GM13976 (cell line): ENCODE results near the gene AMBRA1.

ENCODE experiments used
- DNase-seq: peaks from one replicate; pipeline ENCODE4 v3.0.0; 2012; ENCODE audit warnings: low spot score
- in situ Hi-C: fragments of 300-500 bp; cut with MboI; formaldehyde crosslinking; loops from one replicate; pipeline ENCODE4 v1.12.0; 2022; ENCODE audit warnings: low sequenced_read_pairs, mixed read lengths, inconsistent platforms; ENCODE audit not compliant: unreplicated experiment
- TF ChIP-seq, protein P1 (sequence below): IDR thresholded peaks from 2 replicates; pipeline ENCODE4 v1.5.1; 2012; ENCODE audit warnings: borderline replicate concordance, mild to moderate bottlenecking; ENCODE audit not compliant: insufficient read depth; ENCODE audit errors: extremely low read depth, missing control alignments, control extremely low read depth

The AMBRA1 gene

DNA sequence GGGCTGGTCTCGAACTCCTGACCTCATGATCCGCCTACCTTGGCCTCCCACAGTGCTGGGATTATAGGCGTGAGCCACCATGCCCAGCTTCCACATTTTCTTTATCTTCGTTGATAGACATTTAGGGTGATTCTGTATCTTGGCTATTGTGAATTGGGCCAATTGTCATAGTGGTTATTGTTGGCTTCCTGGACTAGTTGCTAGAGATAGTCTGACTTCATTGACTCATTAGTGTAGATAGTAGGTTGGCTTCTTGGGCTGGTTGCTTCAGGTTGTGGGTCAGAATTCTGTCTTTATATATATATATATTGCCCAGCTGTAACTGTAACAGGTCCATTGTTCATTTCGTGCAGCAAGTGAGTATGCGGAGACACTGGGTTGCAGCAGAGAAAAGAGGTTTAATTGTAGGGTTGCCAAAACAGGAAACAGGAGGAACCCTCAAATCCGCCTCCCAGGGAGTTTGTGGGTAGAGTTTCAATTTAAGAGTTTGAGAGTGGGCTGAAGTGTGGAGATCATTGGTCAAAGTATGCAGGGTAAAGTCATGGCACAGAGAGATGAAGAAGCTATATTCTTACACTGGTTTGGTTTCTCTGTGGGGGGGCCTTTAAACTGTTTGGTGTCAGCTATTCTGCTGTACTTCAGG, 45.5 kb upstream of the AMBRA1 start:
- DNase-seq: no peak
- in situ Hi-C loops: no loop called here
- TF ChIP-seq, protein P1, sequence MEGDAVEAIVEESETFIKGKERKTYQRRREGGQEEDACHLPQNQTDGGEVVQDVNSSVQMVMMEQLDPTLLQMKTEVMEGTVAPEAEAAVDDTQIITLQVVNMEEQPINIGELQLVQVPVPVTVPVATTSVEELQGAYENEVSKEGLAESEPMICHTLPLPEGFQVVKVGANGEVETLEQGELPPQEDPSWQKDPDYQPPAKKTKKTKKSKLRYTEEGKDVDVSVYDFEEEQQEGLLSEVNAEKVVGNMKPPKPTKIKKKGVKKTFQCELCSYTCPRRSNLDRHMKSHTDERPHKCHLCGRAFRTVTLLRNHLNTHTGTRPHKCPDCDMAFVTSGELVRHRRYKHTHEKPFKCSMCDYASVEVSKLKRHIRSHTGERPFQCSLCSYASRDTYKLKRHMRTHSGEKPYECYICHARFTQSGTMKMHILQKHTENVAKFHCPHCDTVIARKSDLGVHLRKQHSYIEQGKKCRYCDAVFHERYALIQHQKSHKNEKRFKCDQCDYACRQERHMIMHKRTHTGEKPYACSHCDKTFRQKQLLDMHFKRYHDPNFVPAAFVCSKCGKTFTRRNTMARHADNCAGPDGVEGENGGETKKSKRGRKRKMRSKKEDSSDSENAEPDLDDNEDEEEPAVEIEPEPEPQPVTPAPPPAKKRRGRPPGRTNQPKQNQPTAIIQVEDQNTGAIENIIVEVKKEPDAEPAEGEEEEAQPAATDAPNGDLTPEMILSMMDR: no peak

DNA sequence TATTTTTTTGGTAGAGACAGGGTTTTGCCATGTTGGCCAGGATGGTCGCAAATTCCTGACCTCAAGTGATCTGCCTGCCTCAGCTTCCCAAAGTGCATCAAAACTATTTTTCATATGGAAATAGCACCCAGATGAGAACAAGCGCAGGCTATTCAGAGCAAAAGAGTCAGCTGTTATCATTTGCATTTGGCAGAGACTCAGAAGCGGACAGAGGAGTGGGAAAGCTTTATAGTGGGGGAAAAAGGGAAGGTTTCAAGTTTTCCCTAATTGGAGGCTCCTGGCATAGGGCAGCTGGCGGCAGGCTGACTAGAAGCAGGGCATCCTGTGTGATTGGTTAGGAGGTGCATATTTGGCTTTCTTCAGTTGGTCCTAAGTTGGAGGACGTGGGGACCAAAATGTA, 43.7 kb upstream of the AMBRA1 start:
- in situ Hi-C loops: no loop called here
- no peak for DNase-seq
- TF ChIP-seq, protein P1: no peak

DNA sequence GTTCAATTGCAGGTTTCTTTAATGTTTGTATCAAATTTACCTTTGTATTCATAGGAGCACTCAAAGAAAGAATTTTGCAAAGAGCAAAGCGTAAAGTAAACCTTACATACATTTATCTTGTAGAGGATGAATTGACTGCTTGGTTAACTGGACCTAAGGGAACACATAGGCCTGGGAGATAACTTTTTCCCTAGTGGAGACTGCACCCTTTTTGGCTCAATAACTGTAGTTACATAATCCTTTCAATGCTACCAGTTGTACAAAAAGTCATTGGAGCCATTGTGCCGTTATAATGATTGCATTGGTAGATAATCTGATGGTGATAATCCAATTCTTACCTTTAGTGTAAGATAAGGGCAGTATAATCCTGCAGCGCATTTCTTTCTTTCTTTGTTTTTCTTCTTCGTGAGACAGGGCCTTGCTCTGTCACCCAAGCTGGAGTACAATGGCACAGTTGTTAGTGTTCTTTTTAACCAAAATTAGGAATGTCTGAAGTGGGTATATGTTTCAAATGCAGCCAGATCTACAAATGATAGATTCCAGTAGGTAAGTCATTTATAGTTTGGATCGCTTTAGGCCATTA, 41.8 kb upstream of the AMBRA1 start:
- no peak for DNase-seq
- TF ChIP-seq, protein P1: no peak
- in situ Hi-C loops: no loop called here

DNA sequence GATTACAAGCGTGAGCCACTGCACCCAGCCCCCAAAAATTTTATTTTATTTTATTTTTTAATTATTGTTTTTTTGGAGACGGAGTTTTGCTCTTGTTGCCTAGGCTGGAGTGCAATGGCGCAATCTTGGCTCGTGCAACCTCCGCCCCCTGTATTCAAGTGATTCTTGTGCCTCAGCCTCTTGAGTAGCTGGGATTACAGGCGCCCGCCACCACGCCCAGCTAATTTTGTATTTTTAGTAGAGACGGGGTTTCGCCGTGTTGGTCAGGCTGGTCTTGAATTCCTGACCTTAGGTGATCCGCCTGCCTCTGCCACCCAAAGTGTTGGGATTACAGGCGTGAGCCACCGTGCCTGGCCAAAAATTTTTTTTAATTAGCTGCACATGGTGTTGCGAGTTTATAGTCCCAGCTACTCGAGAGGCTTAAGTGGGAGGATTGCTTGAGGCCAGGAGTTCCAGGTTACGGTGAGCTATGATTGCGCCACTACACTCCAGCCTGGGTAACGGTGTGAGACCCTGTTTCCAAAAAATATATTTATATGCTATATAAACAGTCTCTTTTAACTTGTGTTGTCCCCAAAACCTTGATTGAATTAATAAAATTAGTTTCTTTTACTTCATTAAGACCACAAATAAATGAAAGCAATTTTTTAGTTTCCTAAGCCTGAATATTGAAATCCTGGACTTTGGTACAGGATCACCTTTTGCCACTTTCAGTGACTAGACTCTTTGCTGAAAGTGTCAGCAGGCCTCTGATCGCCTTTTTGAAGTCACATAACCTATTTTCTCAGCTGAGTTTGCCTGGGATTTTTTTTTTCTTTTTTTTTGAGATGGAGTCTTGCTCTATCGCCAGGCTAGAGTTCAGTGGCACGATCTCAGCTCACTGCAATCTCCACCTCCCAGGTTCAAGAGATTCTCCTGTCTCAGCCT, 39.7 kb upstream of the AMBRA1 start:
- TF ChIP-seq, protein P1: no peak
- no peak for DNase-seq
- in situ Hi-C loops: no loop called here

DNA sequence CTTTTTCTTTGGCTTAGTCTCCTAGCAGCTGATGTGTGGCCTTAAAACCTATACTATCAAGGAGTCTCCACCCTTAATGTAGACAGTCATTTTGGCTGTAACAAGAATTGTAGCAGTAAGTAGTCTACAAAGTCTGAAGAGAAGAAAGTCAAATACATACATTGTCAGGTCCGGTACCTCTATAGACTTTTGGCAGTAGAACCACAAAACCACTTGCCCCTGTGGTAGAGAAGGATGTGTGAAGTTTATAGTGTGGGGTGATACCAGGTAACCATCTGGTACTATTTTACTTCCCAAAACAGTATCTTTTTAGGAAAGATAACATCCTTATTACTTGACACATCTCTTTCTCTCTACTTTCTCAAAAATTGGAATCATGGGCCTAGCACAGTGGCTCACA, 38.7 kb upstream of the AMBRA1 start:
- TF ChIP-seq, protein P1: no peak
- DNase-seq: no peak
- in situ Hi-C loops: no loop called here

DNA sequence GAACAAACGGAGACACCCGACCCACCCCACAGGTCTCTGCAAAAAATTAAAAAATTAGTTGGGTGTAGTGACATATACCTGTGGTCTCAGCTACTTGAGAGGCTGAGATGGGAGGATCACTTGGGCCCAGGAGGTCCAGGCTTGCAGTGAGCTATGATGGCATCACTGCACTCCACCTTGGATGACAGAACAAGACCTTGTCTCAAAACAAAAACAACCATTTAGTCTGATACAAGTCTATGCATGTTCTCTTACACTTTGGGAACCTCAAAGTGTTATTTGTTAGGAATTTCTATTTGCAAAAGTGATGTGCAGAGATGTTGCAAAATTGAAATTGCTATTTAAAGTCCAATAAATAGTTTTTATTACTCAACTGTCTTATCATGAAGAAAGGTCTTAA, 37.9 kb upstream of the AMBRA1 start:
- in situ Hi-C loops: no loop called here
- TF ChIP-seq, protein P1: no peak
- DNase-seq: no peak
